Stimulated activated CD8-positive, alpha-beta memory T cell treated with anti-CD3 and anti-CD28 coated beads, Interleukin-15, amount 100 ng/mL, for 48 hours (primary cell): ENCODE results near the gene C16orf89.
"Not testable (repeated sequence)": the region's sequence is repeated elsewhere in the genome, so short reads cannot be mapped to it uniquely, and the experiment has no call there.

ENCODE experiments used
- DNase-seq, 2 donors: peaks; one replicate each; pipeline ENCODE4 v3.0.0-alpha.2; 2020; ENCODE audit warnings: low read depth in 2 of 2

C16orf89 gene, protein sequence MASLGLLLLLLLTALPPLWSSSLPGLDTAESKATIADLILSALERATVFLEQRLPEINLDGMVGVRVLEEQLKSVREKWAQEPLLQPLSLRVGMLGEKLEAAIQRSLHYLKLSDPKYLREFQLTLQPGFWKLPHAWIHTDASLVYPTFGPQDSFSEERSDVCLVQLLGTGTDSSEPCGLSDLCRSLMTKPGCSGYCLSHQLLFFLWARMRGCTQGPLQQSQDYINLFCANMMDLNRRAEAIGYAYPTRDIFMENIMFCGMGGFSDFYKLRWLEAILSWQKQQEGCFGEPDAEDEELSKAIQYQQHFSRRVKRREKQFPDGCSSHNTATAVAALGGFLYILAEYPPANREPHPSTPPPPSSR

DNA sequence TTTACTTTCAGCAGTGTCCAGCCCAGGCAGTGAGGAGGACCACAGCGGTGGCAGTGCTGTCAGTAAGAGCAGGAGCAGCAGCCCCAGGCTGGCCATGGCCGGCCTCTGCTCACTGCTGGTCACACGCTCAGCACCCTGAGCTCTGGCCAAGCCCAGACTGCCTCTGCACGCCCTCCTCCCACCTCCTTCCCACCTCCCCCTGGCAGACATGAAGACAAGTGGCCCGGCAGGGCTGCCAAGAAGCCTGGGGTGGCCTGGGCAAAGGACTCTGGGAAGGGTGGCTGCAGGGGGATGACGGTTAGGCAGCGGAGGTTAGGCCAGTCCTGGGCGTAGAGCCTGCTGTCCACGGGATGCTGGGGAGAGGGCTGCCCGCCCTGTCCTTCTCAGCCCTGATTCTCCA lies at the start of gene C16orf89:
C16orf89 (minus strand) TSS at position 144 of the 400 bp plus-strand sequence; CDS start at position 96, 48 bp downstream.
- no peak for DNase-seq

GRCh38 chr16:5110933-5111332 lies 45.2 kb upstream of the C16orf89 start:
- not testable (repeated sequence) for DNase-seq

GRCh38 chr16:5108505-5109158 lies 42.9 kb upstream of the C16orf89 start:
- DNase-seq: no peak

DNA sequence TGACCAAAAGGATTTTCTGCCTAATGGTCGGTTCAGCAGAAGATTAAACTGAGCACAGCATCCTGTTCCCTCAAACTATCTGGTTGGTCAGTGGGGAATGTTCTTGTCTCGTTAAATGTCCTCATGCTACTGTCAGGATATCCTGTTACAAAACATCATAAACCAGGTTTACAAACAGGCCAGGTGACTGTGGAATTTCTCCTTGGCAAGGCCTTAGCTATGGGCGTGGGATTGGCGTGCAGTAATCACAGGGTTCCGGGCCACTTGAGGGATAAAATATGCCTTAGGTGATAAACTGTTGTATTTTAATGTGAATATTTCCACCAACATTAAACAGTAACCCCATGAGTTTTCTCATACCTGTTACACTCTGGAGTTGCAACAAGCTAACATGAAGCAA lies 39.3 kb upstream of the C16orf89 start:
- not testable (repeated sequence) for DNase-seq

DNA sequence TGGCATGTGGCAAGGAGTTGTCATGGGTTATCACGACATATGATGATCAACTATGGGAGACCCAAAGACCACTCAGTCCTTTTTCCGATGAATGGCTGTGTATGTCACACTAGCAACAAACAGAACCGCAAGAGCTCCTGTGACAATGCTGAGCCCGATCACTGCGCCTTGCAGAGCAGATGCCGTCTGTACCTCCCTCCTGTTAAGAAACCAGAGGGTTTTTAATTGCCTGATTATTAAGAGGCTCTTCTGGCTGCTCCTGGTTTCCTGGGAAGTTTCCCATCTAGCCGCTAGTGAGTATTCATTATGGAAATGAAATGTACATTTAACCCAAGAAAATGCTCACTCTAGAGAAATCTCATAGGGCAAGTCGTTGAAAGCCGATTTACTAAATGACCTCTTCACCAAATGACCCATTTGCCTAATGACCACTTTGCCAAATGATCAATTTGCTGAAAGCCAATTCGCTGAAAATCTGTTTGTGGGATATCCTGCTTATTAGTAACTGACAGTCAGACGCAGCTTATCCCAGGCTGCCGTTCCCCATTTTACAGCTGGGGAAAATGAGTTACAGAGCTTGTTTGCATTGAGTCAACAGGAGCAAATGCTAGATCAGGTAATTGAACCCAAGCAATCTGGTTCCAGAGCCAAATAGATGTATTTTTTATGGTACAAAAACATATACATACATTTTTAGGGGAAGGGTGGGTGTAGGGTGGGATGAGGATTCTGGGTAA lies 37.7 kb upstream of the C16orf89 start:
- DNase-seq: not testable (repeated sequence)

GRCh38 chr16:5099174-5099573 lies 33.4 kb upstream of the C16orf89 start:
- DNase-seq: not testable (repeated sequence)

GRCh38 chr16:5098221-5099159 lies 32.7 kb upstream of the C16orf89 start:
- peak; percentile 56 to 61 for DNase-seq

- DNase-seq: peak; percentile 91 to 94
Measured at GRCh38 chr16:5097470-5098220, 31.9 kb upstream of the C16orf89 start, which contains the start of gene EEF2KMT. Gene EEF2KMT, minus strand, starts transcription at chr16:5097795. Its CDS starts 56 bp downstream, at chr16:5097739.

DNA sequence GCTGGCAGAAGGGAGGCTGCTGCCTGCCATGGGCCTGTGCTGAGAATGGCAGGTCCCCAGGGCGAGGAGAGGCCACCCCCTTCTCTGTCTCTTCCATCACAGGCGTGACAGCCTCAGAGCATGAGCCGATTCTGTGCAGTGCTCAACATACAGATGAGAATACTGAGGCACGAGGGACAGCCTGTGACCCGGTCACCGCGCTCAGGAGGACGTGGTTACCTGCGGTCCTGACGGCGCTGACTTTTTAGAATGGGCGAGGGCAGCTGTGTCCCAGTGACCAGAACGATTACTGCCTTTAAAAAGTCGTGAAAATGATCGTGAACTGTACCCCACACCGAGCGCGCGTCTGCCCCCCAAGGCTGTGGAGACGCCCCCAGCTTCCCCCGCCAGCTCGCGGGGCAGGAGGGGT lies 31.3 kb upstream of the C16orf89 start:
- DNase-seq: peak in 1 of 2 donors; percentile 11

DNA sequence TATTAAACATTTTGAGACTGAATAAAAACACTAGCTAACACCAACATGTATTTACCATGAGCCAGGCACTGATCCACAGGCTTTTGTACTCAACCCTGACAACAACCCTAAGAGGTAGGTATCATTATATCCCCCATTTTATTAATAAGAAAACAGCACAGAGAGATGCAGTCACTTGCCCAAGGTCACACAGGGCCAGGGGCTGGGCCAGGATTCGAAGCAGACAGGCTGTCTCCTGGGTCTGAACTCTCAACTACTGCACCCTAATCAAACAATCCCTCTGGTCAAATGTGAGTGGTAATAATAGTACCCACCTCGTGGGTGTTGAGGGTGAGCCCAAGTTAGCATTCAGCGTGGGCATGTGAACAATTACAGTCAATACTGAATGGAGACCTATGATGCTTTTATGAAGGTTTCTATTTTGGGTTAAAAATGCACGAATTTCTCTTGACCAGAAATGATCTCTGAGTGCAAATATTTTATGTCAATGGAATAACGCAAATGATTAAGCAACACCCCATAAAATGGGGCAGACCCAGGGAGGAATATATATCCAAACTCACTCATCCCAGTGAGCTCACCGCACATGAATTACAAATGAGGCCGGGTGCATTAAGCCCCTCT lies 30.8 kb upstream of the C16orf89 start:
- not testable (repeated sequence) for DNase-seq

DNA sequence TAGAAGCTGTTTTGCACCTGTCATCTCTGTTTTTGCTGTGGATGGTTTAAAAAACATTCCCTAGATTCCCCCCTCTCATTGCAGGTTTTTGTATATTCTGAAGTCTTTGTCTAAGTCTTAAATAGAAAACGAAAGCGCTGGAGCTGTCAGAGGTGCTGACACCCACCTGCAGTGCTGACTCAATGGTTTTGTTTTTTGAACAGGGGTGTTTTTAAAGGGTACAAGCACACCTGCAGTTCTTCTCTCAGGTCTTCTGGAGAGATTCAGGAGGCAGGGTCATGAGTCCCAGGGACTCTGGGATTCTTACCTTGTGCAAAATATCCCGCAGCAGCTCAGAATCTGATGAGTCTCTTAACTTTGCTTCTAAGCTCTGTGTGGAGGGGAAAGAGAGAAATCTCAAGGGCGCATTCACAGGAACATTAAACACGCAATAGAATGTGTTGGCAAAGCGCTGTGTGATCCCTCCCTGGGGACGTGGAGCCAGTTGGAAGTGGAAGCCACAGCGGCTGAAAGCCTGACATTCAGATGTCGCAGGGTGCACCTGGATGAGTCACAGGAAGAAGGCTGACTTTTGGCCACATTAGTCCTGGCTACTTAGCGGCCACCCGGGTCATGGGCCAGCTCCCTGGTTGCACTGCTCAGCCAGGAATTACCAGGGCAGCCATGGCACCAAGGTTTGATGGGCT lies 29.5 kb upstream of the C16orf89 start:
- DNase-seq: not testable (repeated sequence)

DNA sequence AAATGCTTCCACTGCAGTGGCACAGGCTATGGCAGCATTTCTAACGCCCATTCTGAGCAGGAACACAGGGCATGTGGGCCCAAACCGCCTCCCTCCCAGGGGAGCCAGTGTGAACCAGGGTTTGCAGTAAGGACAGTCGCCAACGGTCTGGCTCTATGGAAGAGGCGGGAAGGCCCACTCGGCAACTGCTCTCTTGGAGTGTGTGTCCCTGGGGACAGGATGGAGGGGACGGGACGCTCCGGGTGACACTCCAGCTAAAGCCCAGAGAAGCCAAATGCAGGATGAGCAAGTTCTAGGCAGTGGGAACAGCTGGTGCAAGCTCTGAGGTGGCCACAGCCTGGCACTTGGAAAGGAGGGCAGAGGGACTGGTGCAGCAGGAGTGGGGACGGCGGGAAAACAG lies 28.0 kb upstream of the C16orf89 start:
- not testable (repeated sequence) for DNase-seq

GRCh38 chr16:5093081-5093480 lies 27.3 kb upstream of the C16orf89 start:
- DNase-seq: not testable (repeated sequence)

- not testable (repeated sequence) for DNase-seq
Measured at GRCh38 chr16:5090592-5090991, 24.8 kb upstream of the C16orf89 start.

DNA sequence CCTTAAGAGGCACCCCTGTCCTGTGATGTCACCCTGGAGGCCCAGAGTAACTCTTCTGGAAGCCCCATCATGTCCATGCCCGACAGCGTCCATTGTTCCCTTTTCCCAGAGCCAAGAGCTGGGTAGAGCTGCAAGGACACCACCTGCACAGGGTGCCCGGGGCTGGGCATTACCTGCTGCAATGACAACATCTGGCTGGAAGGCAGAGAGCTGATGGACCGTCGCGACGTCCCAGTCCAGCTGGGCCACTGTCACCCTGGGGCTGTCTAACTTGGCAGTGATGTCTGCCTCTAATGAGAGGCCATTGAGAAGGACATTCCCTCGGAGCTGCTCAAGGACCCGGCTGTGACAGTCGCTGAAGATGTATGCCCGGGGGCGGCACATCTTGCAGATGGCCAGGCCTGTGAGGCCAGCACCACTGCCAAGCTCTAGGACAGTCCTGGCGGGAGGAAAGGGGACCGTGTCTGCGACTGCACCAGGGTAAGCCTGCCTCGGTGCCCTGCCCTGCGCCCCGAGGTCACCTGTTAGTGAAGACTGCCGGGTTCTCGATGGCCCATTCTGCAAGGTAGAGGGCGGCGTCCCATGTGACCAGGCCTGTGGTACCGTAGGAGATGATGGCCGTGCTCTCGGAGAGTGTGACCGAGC lies 24.3 kb upstream of the C16orf89 start:
- DNase-seq: not testable (repeated sequence)

DNA sequence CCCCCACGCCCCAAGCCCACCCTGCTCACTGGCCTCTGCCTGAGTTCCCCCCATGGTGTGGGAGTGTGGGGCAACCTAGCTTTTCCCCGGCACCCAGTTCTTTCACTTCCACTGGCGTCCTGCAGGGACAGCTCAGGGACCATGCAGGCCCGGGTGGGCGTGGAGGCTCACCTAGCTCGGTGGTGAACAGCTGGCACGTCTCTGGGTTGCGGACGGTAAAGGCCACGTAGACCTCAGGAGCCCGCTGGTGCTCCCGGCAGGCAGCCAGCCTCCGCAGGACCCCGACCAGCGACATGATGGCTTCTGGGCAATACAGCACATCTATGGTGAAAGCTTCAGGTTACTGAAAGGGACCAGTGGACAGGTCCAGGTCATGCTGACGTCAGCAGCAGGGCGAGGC lies 23.2 kb upstream of the C16orf89 start:
- not testable (repeated sequence) for DNase-seq

DNA sequence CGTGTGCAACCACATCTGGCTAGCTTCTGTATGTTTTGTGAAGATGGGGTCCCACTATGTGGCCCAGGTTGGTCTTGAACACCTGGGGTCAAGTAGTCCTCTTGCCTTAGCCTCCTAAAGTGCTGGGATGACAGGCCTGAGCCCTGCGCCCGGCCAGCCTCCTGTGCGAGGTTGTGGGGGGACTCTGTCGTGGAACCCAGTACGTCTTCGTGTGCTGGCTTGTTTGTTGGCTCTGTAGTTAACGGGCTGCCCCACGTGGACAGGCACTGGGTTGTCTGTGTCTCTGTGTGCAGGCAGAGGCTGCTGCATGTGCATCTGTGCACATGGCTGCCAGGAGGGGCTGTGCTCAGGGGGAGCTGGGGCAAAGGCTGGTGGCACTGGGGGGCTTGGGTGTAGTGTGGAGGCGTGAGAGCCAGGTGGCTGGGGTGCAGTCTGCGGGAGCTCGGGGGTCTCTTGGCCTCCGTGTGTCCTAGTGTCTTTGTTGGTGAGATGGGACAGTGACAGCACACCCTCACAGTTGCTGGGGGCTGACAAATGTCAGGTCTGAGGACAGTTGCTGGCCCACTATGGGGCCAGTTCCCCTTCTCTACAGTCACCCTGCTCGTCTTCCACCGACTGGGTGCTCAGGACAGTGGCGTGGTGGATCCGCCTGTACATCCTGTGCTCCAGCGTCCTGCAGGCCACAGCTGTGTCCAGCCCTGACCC lies 22.5 kb upstream of the C16orf89 start:
- not testable (repeated sequence) for DNase-seq

GRCh38 chr16:5085716-5086115 lies 20.0 kb upstream of the C16orf89 start:
- DNase-seq: not testable (repeated sequence)
